Activated gamma-delta T cell (primary cell): ENCODE results near the gene SLC25A25.
"Not testable (repeated sequence)": the region's sequence is repeated elsewhere in the genome, so short reads cannot be mapped to it uniquely, and the experiment has no call there.

Experiments used
- DNase-seq: peaks from one replicate; lab custom pipeline; 2025; lab: John Stamatoyannopoulos, UW

The SLC25A25 gene

GRCh38 chr9:128124873-128125579 is 57.0 kb downstream of the SLC25A25 start:
- DNase-seq, result no peak

- no peak for DNase-seq
Observed at GRCh38 chr9:128125580-128126354, 57.7 kb downstream of the SLC25A25 start.

GRCh38 chr9:128127568-128127989 is 59.5 kb downstream of the SLC25A25 start, which contains the start of gene PTGES2:
Gene PTGES2 (minus strand): TSS chr9:128127729. CDS start chr9:128127717, 12 bp downstream.
- DNase-seq, result peak; percentile 76

- peak; percentile 72 for DNase-seq
Observed at GRCh38 chr9:128127990-128128835, 60.2 kb downstream of the SLC25A25 start.

- DNase-seq, result no peak
Observed at GRCh38 chr9:128128836-128129590, 61.0 kb downstream of the SLC25A25 start.

GRCh38 chr9:128129976-128130590 is 62.1 kb downstream of the SLC25A25 start:
- not testable (repeated sequence) for DNase-seq

- DNase-seq, result not testable (repeated sequence)
Observed at GRCh38 chr9:128130651-128131050, 62.6 kb downstream of the SLC25A25 start.

GRCh38 chr9:128131346-128131745 is 63.3 kb downstream of the SLC25A25 start:
- DNase-seq, result not testable (repeated sequence)

GRCh38 chr9:128132139-128132538 is 64.1 kb downstream of the SLC25A25 start:
- not testable (repeated sequence) for DNase-seq

GRCh38 chr9:128135561-128135960 is 67.5 kb downstream of the SLC25A25 start:
- DNase-seq, result not testable (repeated sequence)

GRCh38 chr9:128136816-128137793 is 69.1 kb downstream of the SLC25A25 start:
- no peak for DNase-seq

- no peak for DNase-seq
Observed at GRCh38 chr9:128138001-128138400, 70.0 kb downstream of the SLC25A25 start.

GRCh38 chr9:128139621-128140020 is 71.6 kb downstream of the SLC25A25 start:
- no peak for DNase-seq

- DNase-seq, result no peak
Observed at GRCh38 chr9:128141604-128142003, 73.6 kb downstream of the SLC25A25 start.

- DNase-seq, result no peak
Observed at GRCh38 chr9:128142061-128142460, 74.0 kb downstream of the SLC25A25 start.

- no peak for DNase-seq
Observed at GRCh38 chr9:128142596-128142995, 74.6 kb downstream of the SLC25A25 start.

- DNase-seq, result no peak
Observed at GRCh38 chr9:128143525-128144238, 75.7 kb downstream of the SLC25A25 start.

GRCh38 chr9:128144239-128145181 is 76.5 kb downstream of the SLC25A25 start:
- DNase-seq, result no peak
